OCI-LY1 (cell line): ENCODE measurements around the gene BLMH.

Experiments
- EZH2 ChIP-seq: fragments of 200-600 bp; sonication (generic), shearing (Covaris generic); IDR thresholded peaks from 2 replicates; pipeline ENCODE4 v1.8.0; 2017; ENCODE audit warnings: borderline replicate concordance, mixed run types, mild to moderate bottlenecking, antibody characterized with exemption, low read length, moderate library complexity, mixed read lengths
- TF ChIP-seq, protein P1 (sequence below): fragments of 200-600 bp; sonication (generic), shearing (Covaris generic); IDR thresholded peaks from 2 replicates; pipeline ENCODE4 v1.5.1; 2017; ENCODE audit warnings: mild to moderate bottlenecking, antibody characterized with exemption, low read length, moderate library complexity, mixed read lengths

DNA sequence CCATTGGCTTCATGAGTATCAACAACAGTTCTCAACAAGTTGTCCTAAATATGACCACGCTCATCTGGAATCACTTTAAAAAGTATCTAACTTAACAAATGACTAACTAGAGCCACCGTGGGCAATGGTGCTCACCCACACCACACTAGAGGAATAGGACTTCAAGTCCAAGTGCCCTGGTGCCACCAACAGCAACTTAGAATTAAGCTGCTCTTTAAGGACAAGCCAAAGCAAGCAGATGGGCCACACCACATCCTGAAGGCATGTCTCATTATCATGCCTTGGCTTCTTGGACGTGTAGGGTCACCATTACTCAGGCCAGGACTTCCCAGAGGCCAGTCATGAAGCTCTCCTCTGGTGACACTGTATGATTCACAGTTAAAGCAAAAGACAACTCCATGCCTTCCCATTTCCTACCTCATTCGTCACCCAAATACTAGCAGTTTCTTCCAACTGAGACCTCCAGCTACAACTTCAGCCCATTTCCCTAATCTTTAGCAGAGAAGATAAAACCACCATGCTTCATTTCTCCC is 46.8 kb downstream of the BLMH start:
- TF ChIP-seq, protein P1, sequence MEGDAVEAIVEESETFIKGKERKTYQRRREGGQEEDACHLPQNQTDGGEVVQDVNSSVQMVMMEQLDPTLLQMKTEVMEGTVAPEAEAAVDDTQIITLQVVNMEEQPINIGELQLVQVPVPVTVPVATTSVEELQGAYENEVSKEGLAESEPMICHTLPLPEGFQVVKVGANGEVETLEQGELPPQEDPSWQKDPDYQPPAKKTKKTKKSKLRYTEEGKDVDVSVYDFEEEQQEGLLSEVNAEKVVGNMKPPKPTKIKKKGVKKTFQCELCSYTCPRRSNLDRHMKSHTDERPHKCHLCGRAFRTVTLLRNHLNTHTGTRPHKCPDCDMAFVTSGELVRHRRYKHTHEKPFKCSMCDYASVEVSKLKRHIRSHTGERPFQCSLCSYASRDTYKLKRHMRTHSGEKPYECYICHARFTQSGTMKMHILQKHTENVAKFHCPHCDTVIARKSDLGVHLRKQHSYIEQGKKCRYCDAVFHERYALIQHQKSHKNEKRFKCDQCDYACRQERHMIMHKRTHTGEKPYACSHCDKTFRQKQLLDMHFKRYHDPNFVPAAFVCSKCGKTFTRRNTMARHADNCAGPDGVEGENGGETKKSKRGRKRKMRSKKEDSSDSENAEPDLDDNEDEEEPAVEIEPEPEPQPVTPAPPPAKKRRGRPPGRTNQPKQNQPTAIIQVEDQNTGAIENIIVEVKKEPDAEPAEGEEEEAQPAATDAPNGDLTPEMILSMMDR, result no peak
- TF ChIP-seq EZH2, result no peak
